GM13977 (cell line): ENCODE data around the gene ZFP36L2.

Experiments used
- DNase-seq: peaks from one replicate; pipeline ENCODE4 v3.0.0; 2012; ENCODE audit warnings: low spot score
- CTCF ChIP-seq: IDR thresholded peaks from 2 replicates; pipeline ENCODE4 v1.5.1; 2012; ENCODE audit warnings: mild to moderate bottlenecking, control low read depth; ENCODE audit not compliant: insufficient read depth; ENCODE audit errors: extremely low read depth, missing control alignments
- in situ Hi-C: fragments of 300-500 bp; cut with MboI; formaldehyde crosslinking; loops from one replicate; pipeline ENCODE4 v1.12.0; 2022; ENCODE audit warnings: low sequenced_read_pairs, low pct_unique_long_range_greater_than_20kb, mixed read lengths, inconsistent platforms; ENCODE audit not compliant: unreplicated experiment

Gene ZFP36L2

DNA sequence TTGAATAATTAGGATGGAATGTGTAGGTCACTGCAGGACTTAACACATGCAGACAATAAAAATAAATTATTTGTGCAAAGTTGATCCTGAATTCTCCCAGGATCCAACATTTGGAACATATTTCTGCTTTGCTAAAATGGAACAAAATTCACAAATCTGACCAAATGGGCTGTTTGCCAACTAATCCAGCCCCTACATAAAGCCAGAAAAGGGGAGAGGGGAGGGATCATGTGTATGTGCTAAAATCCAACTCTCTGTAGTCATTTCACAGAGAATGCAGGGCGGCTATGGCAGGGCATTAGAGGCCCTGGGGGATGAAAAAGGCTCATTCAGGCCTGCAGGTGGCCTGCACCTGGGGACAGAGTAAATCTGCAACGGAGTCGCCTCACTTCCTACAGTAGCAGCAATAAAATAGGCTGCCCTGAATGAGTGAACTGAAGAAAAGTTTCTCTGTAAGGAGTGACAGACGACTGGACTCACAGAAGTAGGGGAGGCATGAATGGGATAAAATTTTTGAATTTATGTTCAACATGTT lies 4.0 kb upstream of the ZFP36L2 start:
- TF ChIP-seq CTCF: peak; percentile 10
- DNase-seq: no peak
- in situ Hi-C loops: loop anchor here (25.0 kb wide), 1 partner anchor 268 kb away; no protein-coding TSS in a partner anchor

DNA sequence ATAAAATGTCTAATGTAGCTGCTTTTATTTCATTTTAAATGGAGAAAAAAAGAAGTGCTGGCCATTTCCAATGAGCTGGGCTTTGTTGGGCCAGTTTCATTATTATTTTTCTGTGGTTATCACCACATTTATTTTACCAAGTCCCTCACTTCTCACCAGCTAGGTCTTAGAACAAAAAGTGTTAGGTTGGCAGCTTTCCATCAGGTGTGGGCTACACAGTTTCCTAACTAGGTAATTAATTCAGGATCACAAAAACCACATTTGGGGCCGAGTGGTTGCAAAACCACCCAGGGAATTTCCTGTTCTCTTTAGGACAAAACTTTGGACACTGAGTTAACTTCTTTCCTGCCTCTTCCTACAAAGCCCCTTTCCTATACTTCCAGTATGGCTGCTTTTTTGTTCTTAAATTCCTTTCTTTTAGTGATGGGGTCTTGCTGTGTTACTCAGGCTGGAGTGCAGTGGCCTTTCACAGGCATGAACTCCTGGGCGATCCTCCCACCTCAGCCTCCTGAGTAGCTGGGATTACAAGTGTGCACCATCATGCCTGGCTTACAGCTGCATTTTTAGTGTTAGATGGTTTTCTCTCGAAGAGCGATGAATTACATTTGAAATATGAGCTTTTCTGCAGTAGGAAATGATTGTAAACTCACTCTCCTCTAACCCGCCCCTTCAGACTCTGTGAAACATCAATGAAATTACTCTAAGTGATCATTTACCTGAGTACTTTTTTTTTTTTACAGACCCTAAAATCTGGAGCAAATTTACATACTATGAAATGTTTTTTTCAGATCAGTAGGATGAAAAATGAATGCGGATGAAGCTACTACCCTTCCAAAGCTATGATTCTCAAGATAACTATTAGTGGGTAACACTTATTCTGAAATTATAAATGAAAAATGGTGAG lies 2.6 kb upstream of the ZFP36L2 start:
- in situ Hi-C loops: loop anchor here (5.0 to 25.0 kb wide), 4 partner anchors 64 to 267 kb away; no protein-coding TSS in a partner anchor
- no peak for TF ChIP-seq CTCF
- no peak for DNase-seq

DNA sequence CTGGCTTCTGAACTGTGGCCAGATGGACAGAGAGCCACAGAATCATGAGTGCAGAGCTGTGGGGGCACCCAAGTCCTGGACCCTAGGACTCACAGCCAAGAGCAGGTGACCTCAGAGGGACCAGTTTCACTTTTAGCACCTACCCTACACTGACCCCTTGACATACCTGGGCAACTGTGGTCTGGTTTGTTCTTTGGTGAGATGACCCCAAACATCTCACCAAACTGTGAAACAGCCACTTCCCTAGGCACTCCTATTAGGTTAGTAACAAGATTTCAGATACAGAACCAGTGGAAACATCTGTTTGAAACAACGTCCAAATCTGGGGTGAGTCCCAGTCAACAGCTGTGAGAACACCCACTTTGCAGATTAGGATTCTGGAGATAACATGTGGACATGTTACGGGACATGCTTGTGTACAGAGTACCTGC lies 1.9 kb upstream of the ZFP36L2 start:
- no peak for TF ChIP-seq CTCF
- in situ Hi-C loops: loop anchor here (5.0 to 25.0 kb wide), 4 partner anchors 64 to 266 kb away; no protein-coding TSS in a partner anchor
- no peak for DNase-seq

DNA sequence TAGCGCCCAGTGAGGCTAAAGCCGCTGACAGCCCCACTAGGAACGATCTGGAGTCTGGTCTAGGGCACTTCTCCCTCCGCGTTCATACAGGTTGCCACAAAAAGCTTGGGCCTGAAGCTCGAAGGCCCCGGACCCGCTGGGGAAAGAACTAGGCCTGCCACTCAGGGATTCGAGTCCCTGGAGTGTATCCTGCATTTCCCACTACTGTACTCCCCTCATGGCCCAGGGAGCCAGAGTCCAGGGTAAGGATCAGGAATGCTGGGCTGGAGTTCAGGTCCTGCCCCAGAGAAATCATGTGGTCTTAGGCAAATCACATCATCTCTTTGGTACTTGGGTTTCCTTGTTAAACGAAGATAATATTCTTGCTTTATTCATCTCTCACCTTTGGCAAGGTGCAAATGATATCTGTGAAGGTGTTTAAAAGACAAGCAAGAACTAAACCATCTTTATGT lies 1.4 kb upstream of the ZFP36L2 start:
- in situ Hi-C loops: loop anchor here (5.0 to 25.0 kb wide), 4 partner anchors 63 to 266 kb away; no protein-coding TSS in a partner anchor
- peak; percentile 62 for DNase-seq
- no peak for TF ChIP-seq CTCF

GRCh38 chr2:43226955-43227829 lies 786 bp upstream of the ZFP36L2 start:
- peak; percentile 23 for TF ChIP-seq CTCF
- in situ Hi-C loops: loop anchor here (5.0 to 25.0 kb wide), 4 partner anchors 62 to 265 kb away; no protein-coding TSS in a partner anchor
- peak; percentile 83 for DNase-seq

DNA sequence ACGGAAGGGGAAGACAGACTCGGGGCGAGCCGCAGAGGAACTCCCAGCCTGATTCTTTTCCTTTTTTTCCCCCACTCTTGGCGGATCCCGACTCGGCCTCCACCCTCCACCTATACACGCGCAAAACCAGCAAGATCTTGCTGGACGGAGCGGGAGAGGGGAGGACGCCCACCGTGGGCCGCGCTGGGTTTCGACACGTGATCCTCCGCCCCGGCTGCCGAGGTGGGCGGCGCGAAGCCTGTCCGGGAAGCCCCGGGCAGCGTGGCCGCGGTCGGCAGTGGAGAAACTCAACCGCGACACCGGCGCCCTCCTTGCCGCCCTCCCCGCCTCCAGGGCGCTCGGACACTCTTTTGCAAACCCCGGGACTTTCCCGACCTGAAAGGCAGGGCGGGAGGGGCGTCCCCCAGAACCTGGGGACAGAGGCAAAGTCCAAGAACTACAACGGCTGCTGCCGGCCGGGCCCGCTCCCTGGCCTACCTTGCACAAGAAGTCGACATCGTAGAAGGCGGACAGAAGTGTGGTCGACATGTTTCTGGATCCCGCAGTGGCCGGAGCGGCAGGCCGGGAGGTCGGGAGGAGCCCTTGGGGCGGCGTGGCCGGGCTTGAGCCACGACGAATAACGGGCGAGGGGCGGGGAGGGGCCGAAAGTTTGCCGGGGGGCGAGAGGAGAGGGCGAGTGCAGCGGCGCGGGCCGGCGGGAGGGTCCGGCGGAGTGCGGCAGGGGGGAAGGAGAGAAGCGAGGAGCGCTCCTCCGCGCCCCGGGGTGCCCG lies 433 bp downstream of the ZFP36L2 start:
- no peak for TF ChIP-seq CTCF
- peak; percentile 92 for DNase-seq
- in situ Hi-C loops: loop anchor here (5.0 to 25.0 kb wide), 4 partner anchors 61 to 264 kb away; no protein-coding TSS in a partner anchor
